VCaP (cell line): ENCODE results near the gene KRT26.
"Not testable (repeated sequence)": the region's sequence is repeated elsewhere in the genome, so short reads cannot be mapped to it uniquely, and the experiment has no call there.

Experiments
- H3K27ac ChIP-seq: fragments of 450-650 bp; 2 replicates; pipeline ENCODE4 v1.5.1; 2017
- TF ChIP-seq, protein P1 (sequence below): fragments of 450-650 bp; conservative IDR thresholded peaks from 2 replicates; pipeline ENCODE4 v1.5.1; 2017; ENCODE audit warnings: mild to moderate bottlenecking, moderate library complexity

The KRT26 gene

DNA sequence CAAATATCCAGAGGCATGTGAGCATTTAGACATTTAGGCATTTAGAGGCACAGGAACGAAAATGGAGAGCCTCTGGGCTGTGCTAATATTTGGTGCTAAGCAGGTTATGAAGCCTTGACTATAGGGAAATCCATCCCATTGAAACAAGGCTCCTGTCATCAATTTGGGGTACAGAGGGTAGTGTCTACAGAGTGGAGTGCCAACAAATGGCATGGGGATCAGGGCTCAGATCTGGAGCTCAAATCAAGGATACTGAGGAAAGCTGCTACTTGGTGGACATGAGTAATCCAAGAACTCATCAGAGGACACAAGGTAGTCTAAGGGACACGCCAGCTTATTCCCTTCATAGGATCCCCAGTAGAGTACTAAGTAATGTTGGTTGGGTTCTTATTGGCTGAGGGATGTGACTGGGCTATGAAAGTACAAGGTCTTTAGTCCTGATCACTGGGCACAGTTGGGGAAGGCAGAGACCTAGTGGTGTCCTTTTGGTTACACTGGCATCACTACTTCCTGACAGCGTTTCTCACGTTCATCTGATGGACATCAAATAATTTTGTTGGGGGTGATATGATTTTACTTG is 45.2 kb upstream of the KRT26 start:
- no peak overlapping the region for H3K27ac ChIP-seq
- TF ChIP-seq, protein P1, sequence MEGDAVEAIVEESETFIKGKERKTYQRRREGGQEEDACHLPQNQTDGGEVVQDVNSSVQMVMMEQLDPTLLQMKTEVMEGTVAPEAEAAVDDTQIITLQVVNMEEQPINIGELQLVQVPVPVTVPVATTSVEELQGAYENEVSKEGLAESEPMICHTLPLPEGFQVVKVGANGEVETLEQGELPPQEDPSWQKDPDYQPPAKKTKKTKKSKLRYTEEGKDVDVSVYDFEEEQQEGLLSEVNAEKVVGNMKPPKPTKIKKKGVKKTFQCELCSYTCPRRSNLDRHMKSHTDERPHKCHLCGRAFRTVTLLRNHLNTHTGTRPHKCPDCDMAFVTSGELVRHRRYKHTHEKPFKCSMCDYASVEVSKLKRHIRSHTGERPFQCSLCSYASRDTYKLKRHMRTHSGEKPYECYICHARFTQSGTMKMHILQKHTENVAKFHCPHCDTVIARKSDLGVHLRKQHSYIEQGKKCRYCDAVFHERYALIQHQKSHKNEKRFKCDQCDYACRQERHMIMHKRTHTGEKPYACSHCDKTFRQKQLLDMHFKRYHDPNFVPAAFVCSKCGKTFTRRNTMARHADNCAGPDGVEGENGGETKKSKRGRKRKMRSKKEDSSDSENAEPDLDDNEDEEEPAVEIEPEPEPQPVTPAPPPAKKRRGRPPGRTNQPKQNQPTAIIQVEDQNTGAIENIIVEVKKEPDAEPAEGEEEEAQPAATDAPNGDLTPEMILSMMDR = no peak

DNA sequence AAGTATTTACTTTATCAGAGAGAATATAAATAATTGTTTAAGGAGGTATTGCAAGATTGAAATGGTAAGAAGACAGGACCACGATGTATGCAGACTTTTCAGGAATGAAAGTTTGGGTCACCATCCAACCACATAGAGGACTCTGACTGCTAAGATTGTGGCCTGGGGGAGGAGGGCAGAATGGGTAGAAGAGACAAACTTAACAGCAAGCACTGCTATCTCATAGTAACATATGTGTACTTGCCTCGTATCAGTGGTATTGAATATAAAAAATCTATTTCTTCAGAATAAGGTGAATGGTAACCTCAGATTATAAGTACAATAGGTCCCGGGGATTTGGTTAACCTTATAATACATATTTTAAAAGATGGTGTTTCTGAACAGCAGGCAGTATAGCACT is 44.6 kb upstream of the KRT26 start:
- no peak overlapping the region for H3K27ac ChIP-seq
- TF ChIP-seq, protein P1 = no peak

DNA sequence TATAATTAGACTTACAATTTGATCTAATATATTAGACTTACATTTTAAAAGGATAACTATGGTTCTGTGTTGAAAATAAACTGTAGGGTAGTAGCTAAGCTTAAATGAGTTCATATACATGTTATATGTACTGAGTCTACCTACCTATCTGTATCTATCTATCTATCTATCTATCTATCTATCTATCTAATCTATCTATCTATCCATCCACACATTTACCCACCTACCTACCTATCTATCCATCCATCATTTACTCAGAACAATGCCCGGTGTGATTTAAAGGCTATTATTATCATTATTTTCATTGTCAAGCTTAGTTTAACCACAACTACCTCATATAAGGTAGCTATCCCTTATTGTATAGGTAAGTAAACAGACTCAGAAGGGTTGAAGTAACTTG is 43.4 kb upstream of the KRT26 start:
- TF ChIP-seq, protein P1 = no peak
- no peak overlapping the region for H3K27ac ChIP-seq

DNA sequence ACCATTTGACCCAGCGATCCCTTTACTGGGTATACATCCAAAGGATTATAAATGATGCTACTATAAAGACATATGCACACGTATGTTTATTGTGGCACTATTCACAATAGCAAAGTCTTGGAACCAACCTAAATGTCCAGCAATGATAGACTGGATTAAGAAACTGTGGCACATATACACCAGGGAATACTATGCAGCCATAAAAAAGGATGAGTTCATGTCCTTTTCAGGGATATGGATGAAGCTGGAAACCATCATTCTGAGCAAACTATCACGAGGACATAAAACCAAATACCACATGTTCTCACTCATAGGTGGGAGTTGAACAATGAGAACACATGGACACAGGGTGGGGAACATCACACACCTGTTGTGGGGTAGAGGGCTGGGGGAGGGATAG is 42.7 kb upstream of the KRT26 start:
- not testable (repeated sequence) for H3K27ac ChIP-seq

DNA sequence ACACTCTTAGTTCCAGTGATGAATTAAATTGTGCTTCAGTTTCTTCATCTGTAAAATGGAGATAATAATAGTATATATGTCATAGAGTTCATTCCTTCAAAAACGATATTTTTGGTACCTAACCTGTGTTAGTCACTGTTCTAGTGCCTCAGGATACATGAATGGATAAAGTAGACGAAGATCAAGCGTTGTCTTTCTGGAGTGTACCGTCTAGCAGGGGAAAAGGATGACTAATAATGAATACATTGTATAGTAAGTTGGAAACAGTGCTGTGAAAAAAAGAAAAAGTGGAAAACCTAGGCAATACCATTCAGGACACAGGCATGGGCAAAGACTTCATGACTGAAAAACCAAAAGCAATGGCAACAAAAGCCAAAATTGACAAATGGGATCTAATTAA is 41.8 kb upstream of the KRT26 start:
- no peak overlapping the region for H3K27ac ChIP-seq

DNA sequence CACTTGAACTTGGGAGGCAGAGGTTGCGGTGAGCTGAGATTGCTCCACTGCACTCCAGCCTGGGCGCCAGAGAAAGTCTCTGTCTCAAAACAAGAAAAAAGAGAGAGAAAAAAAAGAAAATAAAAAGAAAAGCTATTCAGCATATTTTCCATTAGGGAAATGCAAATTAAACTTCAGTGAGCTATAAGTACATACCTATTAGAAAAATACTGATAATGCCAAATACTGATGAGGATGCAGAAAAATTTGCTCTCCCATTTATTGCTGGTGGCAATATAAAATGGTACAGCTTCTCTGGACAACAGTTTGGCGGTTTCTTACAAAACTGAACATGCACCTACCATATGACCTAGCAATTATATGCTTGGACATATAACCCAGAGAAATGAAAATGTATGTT is 40.6 kb upstream of the KRT26 start:
- H3K27ac ChIP-seq = no peak overlapping the region
- TF ChIP-seq, protein P1 = no peak

More for the DNA sequence above, 41.8 kb upstream of the KRT26 start:
- TF ChIP-seq, protein P1 = no peak

DNA sequence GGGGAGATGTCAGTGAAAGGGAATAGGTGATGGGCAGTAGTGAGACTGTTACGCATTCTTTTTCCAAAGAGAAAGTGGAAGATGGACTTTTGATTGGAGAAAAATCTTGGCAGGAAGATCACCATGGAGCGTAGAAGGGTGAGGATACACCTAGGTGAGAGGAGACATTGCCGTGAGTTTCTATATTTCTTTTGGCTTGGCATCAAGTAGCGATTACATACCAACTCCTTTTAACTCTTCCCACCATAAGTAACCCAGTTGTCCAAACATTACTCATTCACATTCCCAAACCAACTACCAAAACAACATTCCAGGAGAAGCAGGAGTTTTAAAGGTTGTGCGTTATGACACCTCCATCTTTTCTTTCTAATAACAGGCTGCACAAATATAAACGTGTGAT is 38.5 kb upstream of the KRT26 start:
- TF ChIP-seq, protein P1 = no peak
- no peak overlapping the region for H3K27ac ChIP-seq

DNA sequence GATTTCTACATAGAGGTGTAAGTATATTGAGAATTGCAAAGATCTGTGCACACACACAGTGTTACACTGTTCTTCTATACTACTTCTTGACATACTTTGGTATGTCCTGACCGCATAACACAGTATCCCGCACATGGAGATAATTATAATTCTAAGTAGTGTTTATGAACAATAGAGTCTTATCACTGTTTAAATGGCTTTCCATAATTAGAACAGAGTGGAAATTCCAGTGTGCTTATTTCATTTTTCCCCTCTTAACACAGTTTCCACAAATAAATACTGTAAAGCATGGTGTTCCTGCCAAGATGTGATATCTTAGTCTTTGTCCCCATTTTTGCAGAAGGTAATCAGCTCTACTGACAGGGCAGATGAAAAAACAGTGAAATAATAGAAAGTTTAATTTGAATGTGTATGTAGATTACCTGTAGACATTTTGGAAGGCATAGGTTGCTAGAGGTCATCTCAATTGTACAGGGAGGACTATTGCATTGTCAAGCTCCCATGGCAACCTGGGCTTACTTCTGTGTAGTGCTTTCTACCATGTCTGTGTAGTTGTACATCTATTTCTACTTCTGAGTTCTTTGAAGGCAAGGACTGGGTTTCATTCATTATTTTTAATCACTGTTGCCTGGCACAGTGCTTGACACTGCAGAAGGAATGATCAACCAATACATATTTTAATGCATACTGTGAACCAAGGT is 37.9 kb upstream of the KRT26 start:
- TF ChIP-seq, protein P1 = no peak
- no peak overlapping the region for H3K27ac ChIP-seq
